ENCODE data around the gene FHL1. TPM values are rescaled to one million over a fixed set of nuclear protein-coding genes. Genes with fewer than 3 reads are reported as not detected.

FHL1 gene
- total and polyA plus RNA-seq, 2 donors (not counting 3 experiments of a cell fraction or from before 2014, with no cell fraction given), result 50.6 to 59.4 TPM

DNA sequence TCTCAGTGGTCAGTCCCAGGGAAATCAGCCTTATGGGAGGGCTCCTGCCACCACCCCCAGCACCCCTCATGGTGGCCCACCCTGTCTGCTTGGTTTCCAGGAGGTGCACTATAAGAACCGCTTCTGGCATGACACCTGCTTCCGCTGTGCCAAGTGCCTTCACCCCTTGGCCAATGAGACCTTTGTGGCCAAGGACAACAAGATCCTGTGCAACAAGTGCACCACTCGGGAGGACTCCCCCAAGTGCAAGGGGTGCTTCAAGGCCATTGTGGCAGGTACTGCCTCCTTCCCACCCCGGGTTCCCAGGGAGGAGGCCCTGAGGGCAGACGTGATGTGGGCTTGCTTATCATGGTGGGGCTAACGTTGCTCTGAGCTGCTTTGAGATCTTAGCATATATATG is 59.6 kb downstream of the FHL1 start:
- Histone ChIP-seq H3K27me3 (ENCODE audit: control insufficient read depth in 2 of 2, insufficient read depth in 2 of 2, low read length in 2 of 2) (no peaks in the 10 kb centered on the region), H3K4me3 (replicated peaks in 1 of 3; ENCODE audit: insufficient read depth in 1 of 3, low read depth in 1 of 3, low read length in 3 of 3) (no peak overlapping the region), H3K27ac (ENCODE audit: insufficient read depth, low read depth, low read length) (no peak overlapping the region), H3K79me2 (ENCODE audit: control insufficient read depth, insufficient read depth, low read length) (no peaks in the 10 kb centered on the region), H3K4me1 (ENCODE audit: control insufficient read depth, extremely low read depth, insufficient read depth, low read length) (peaks cover 11% of the 10 kb centered on the region), H3K9me1 (replicated peaks; ENCODE audit: control insufficient read depth, extremely low read depth, insufficient read depth, low read length) (no peaks in the 10 kb centered on the region), H3K4me2 (ENCODE audit: insufficient read depth, low read length) (no peak overlapping the region), H3K9ac (replicated peaks; ENCODE audit: extremely low read depth, insufficient read depth, low read length) (no peak overlapping the region), H2AFZ (ENCODE audit: low read depth, low read length) (no peak overlapping the region), H4K20me1 (replicated peaks; ENCODE audit: control insufficient read depth, extremely low read depth, insufficient read depth, low read length) (no peaks in the 10 kb centered on the region), H3K36me3 (ENCODE audit: control insufficient read depth in 2 of 2, extremely low read depth in 1 of 2, insufficient read depth in 2 of 2, low read length in 2 of 2) (no peaks in the 10 kb centered on the region), H3K9me3 (replicated peaks; ENCODE audit: control insufficient read depth, insufficient read depth, low read length) (no peaks in the 10 kb centered on the region)
- BruUV-seq (replicated peaks), result no TSS peak
- intact Hi-C loops (cut with micrococcal nuclease) (no loop called here), dilution Hi-C loops (cut with MboI; ENCODE audit: extremely low pct_ligation_motif_present, low sequenced_read_pairs) (no loop called here)
- DNase-seq (ENCODE audit: low read depth, low spot score) (no peak), FAIRE-seq (no peak)
- ChIA-PET CTCF (interaction anchor here (1.2 kb wide), 1 partner anchor 179 kb away, joined by 9 read pairs; no protein-coding TSS in a partner anchor), POLR2A (no interaction called here)
- TF ChIP-seq, protein P1, sequence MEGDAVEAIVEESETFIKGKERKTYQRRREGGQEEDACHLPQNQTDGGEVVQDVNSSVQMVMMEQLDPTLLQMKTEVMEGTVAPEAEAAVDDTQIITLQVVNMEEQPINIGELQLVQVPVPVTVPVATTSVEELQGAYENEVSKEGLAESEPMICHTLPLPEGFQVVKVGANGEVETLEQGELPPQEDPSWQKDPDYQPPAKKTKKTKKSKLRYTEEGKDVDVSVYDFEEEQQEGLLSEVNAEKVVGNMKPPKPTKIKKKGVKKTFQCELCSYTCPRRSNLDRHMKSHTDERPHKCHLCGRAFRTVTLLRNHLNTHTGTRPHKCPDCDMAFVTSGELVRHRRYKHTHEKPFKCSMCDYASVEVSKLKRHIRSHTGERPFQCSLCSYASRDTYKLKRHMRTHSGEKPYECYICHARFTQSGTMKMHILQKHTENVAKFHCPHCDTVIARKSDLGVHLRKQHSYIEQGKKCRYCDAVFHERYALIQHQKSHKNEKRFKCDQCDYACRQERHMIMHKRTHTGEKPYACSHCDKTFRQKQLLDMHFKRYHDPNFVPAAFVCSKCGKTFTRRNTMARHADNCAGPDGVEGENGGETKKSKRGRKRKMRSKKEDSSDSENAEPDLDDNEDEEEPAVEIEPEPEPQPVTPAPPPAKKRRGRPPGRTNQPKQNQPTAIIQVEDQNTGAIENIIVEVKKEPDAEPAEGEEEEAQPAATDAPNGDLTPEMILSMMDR (IDR thresholded peaks at IDR 0.05; ENCODE audit: extremely low read depth in 1 of 2, insufficient read depth in 1 of 2, low read depth in 1 of 2, low read length in 2 of 2), result no peak
- TF ChIP-seq EZH2 (IDR thresholded peaks at IDR 0.05; ENCODE audit: borderline replicate concordance, low read depth, low read length, severe bottlenecking), result no peak
- no peak for TF ChIP-seq GATA2 (IDR thresholded peaks at IDR 0.05; ENCODE audit: insufficient read depth, insufficient read length, low read depth, low read length)
- no peak for TF ChIP-seq MYC (IDR thresholded peaks at IDR 0.05; ENCODE audit: low read depth, low read length)
- no peak for TF ChIP-seq JUN (IDR thresholded peaks at IDR 0.05; ENCODE audit: borderline replicate concordance, insufficient read depth, insufficient read length, low read depth)
- TF ChIP-seq FOS (IDR thresholded peaks at IDR 0.05; ENCODE audit: borderline replicate concordance, insufficient read depth, low read length), result no peak
- TF ChIP-seq POLR2AphosphoS5 (IDR thresholded peaks at IDR 0.05; ENCODE audit: insufficient read depth, low read depth, low read length), result no peak
- no peak for TF ChIP-seq POLR2A (IDR thresholded peaks at IDR 0.05; ENCODE audit: low read depth, low read length)
- no peak for TF ChIP-seq MAX (IDR thresholded peaks at IDR 0.05; ENCODE audit: insufficient read depth, insufficient read length)
